WERI-Rb-1 (cell line): Measurements from ENCODE around the gene SCEL.

Experiments used
- DNase-seq: peaks from one replicate; pipeline ENCODE4 v3.0.0-alpha.2; 2020
- H3K27ac ChIP-seq: fragments of 250-450 bp; sonication (Bioruptor Pico); 2 replicates; pipeline ENCODE4 v1.5.1; 2020; ENCODE audit warnings: mild to moderate bottlenecking, moderate library complexity
- H3K27me3 ChIP-seq: fragments of 250-450 bp; sonication (Bioruptor Pico); 2 replicates; pipeline ENCODE4 v1.5.1; 2021; ENCODE audit warnings: mild to moderate bottlenecking, low read depth, moderate library complexity; ENCODE audit not compliant: insufficient read depth, severe bottlenecking
- H3K36me3 ChIP-seq: fragments of 250-450 bp; sonication (Bioruptor Pico); 2 replicates; pipeline ENCODE4 v1.5.1; 2020; ENCODE audit warnings: mild to moderate bottlenecking, moderate library complexity
- H3K4me3 ChIP-seq: 2 replicates; pipeline ENCODE4 v1.5.1; 2011; ENCODE audit warnings: low read depth, mild to moderate bottlenecking, control low read depth, low read length
- H3K9me3 ChIP-seq: fragments of 250-450 bp; sonication (Bioruptor Pico); 2 replicates; pipeline ENCODE4 v1.5.1; 2021; ENCODE audit warnings: mild to moderate bottlenecking, moderate library complexity; ENCODE audit not compliant: severe bottlenecking
- CTCF ChIP-seq: IDR thresholded peaks from 2 replicates; pipeline ENCODE4 v1.5.1; 2011; ENCODE audit warnings: low read depth, mild to moderate bottlenecking, control low read depth, inconsistent platforms, low read length

The SCEL gene

GRCh38 chr13:77596777-77597176 is 61.3 kb downstream of the SCEL start:
- Histone ChIP-seq H3K4me3 (no peak overlapping the region), H3K27me3 (no peaks in the 10 kb centered on the region), H3K9me3 (no peaks in the 10 kb centered on the region), H3K36me3 (no peaks in the 10 kb centered on the region), H3K27ac (no peak overlapping the region)
- TF ChIP-seq CTCF: no peak
- DNase-seq: no peak

DNA sequence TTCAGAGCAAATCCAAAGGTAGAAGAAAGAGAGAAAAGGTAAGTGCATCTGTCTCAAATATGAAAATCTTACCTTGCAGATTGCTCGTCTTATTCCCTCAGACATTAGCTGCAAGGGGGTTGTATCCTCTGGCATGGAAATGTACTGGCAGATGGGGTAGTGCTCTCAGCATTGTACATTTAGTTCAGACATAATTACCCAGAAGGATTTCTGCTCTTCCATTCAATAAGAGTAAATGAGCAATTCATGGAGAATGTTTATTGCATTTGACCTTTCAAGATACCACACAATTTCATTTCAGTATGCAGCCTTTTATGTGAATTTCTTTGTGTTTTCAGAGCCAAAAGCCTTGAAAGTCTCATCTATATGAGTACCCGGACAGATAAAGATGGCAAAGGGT is 63.8 kb downstream of the SCEL start:
- Histone ChIP-seq H3K4me3 (no peak overlapping the region), H3K9me3 (no peaks in the 10 kb centered on the region), H3K36me3 (no peaks in the 10 kb centered on the region), H3K27ac (peak overlapping the region; percentile 38), H3K27me3 (no peaks in the 10 kb centered on the region)
- TF ChIP-seq CTCF: no peak
- peak; percentile 19 for DNase-seq

GRCh38 chr13:77600701-77601100 is 65.2 kb downstream of the SCEL start:
- Histone ChIP-seq H3K4me3 (no peak overlapping the region), H3K36me3 (no peaks in the 10 kb centered on the region), H3K27me3 (no peaks in the 10 kb centered on the region), H3K9me3 (no peaks in the 10 kb centered on the region), H3K27ac (no peak overlapping the region)
- TF ChIP-seq CTCF: no peak
- no peak for DNase-seq

GRCh38 chr13:77611068-77611467 is 75.6 kb downstream of the SCEL start:
- no peak for DNase-seq
- Histone ChIP-seq H3K9me3 (no peaks in the 10 kb centered on the region), H3K4me3 (no peak overlapping the region), H3K27ac (no peak overlapping the region), H3K27me3 (no peaks in the 10 kb centered on the region), H3K36me3 (no peaks in the 10 kb centered on the region)
- TF ChIP-seq CTCF: no peak

- Histone ChIP-seq H3K27me3 (no peaks in the 10 kb centered on the region), H3K27ac (no peak overlapping the region), H3K36me3 (no peaks in the 10 kb centered on the region), H3K4me3 (no peak overlapping the region), H3K9me3 (no peaks in the 10 kb centered on the region)
- no peak for DNase-seq
- TF ChIP-seq CTCF: no peak
These were observed 80.5 kb downstream of the SCEL start for GRCh38 chr13:77616027-77616426.

- no peak for DNase-seq
- Histone ChIP-seq H3K27me3 (no peaks in the 10 kb centered on the region), H3K27ac (no peak overlapping the region), H3K36me3 (no peaks in the 10 kb centered on the region), H3K4me3 (no peak overlapping the region), H3K9me3 (no peaks in the 10 kb centered on the region)
- TF ChIP-seq CTCF: no peak
These were observed 84.1 kb downstream of the SCEL start for GRCh38 chr13:77619655-77620054.
